Measurements from ENCODE around the gene GRM3.

DNA sequence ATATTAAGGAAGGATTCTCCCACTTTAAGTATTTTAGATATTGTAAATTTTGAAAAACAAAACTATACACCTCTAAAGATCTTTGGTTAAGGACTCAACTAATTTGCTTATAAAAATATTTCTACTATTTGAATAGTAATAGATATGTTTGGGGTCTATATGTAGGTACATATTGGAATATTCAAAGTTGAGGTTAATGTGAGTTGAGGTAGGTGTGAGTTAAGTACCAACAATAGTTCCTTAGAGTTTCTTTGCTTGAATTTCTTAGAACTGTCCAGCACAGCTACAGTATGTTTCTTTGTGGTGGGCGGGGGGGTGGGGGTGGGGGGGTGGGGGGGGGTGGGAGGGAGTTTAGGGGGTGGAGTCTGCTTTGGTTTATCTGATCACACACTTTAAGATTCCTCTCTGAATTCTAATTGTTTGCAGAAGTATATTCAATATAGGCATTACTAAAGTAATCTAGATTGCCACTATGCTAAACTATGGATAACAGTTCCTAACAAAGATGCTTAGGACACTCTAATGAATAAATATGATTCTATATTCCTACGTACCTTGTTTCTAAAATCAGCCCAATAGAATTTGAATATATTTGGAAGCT, 2.1 kb downstream of the GRM3 start:
- TF ChIP-seq, protein P1, sequence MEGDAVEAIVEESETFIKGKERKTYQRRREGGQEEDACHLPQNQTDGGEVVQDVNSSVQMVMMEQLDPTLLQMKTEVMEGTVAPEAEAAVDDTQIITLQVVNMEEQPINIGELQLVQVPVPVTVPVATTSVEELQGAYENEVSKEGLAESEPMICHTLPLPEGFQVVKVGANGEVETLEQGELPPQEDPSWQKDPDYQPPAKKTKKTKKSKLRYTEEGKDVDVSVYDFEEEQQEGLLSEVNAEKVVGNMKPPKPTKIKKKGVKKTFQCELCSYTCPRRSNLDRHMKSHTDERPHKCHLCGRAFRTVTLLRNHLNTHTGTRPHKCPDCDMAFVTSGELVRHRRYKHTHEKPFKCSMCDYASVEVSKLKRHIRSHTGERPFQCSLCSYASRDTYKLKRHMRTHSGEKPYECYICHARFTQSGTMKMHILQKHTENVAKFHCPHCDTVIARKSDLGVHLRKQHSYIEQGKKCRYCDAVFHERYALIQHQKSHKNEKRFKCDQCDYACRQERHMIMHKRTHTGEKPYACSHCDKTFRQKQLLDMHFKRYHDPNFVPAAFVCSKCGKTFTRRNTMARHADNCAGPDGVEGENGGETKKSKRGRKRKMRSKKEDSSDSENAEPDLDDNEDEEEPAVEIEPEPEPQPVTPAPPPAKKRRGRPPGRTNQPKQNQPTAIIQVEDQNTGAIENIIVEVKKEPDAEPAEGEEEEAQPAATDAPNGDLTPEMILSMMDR (conservative IDR thresholded peaks at IDR 0.05 in 1 of 2, IDR thresholded peaks at IDR 0.05 in 1 of 2; ENCODE audit: extremely low read depth in 1 of 2, insufficient read depth in 1 of 2, low read depth in 1 of 2, low read length in 2 of 2): no peak
- TF ChIP-seq EZH2 (IDR thresholded peaks at IDR 0.05; ENCODE audit: borderline replicate concordance, low read length): no peak

Data from mammary epithelial cell (primary cell).